HepG2 (cell line): Measurements from ENCODE around the gene CFAP97D1. TPM values are rescaled to one million over a fixed set of nuclear protein-coding genes. Genes with fewer than 3 reads are reported as not detected.
A peak's percentile ranks its signal among the peaks of the same experiment; 100 is the strongest.

Source experiments
- ATAC-seq: fragments of 200-7000 bp; cut with Tn5 transposase; 3 replicates; pipeline ENCODE4 v1.9.1; 2020; ENCODE audit warnings: mild to moderate bottlenecking, moderate library complexity
- BruUV-seq: library from RNA; stranded (reverse); fragments of 400-500 nt; replicated peaks from 2 replicates; lab custom pipeline; 2021; lab: Mats Ljungman, UMichigan
- CTCF ChIA-PET: fragments of 300-600 bp; formaldehyde crosslinking; extraction: SDS; loops from one replicate; lab custom pipeline; 2021; ENCODE audit warnings: low total read pairs, inconsistent platforms, low intra/inter-chr PET ratio; lab: Yijun Ruan, JAX
- POLR2A ChIA-PET: fragments of 350-600 bp; sonication (Branson Sonifier 250); formaldehyde crosslinking; loops from one replicate; lab custom pipeline; 2020; ENCODE audit warnings: antibody characterized with exemption, inconsistent platforms; lab: Yijun Ruan, JAX
- DNase-seq: peaks from one replicate; pipeline ENCODE4 v3.0.0-alpha.2; 2015; ENCODE audit warnings: low spot score
- FAIRE-seq: peaks from 3 replicates; lab custom pipeline; 2011; peaks lifted over from hg19 to GRCh38; lab: Jason Lieb, UNC
- H2AFZ ChIP-seq: one replicate; pipeline ENCODE4 v1.6.1; 2011; ENCODE audit warnings: low read length, inconsistent platforms
- H3K27ac ChIP-seq: fragments of 300-600 bp; 3 replicates; pipeline ENCODE4 v1.8.0; 2011; ENCODE audit warnings: mixed run types, mild to moderate bottlenecking, mixed read lengths, low read length, inconsistent platforms; ENCODE audit not compliant: insufficient read depth; ENCODE audit errors: extremely low read length
- H3K27me3 ChIP-seq, 2 experiments: fragments of 200-600 bp in 1 of 2; 2 replicates in 1 of 2; 3 replicates in 1 of 2; pipeline versions ENCODE4 v1.6.0 to v1.8.0; 2011; ENCODE audit warnings: low read length in 2 of 2, mild to moderate bottlenecking in 2 of 2, moderate library complexity in 2 of 2, inconsistent platforms in 1 of 2; ENCODE audit not compliant: insufficient read depth in 2 of 2, control insufficient read depth in 1 of 2
- H3K36me3 ChIP-seq, 2 experiments: fragments of 200-600 bp in 1 of 2; replicated peaks in 1 of 2; 2 replicates in 1 of 2; 3 replicates in 1 of 2; pipeline versions ENCODE4 v1.5.1 to v1.8.0; 2011; ENCODE audit warnings: low read length in 2 of 2, inconsistent platforms in 1 of 2; ENCODE audit not compliant: insufficient read depth in 2 of 2, control insufficient read depth in 1 of 2
- H3K4me1 ChIP-seq: 2 replicates; pipeline ENCODE4 v1.5.1; 2012; ENCODE audit warnings: low read length, inconsistent platforms; ENCODE audit not compliant: insufficient read depth
- H3K4me2 ChIP-seq: 2 replicates; pipeline ENCODE4 v1.6.0; 2011; ENCODE audit warnings: low read depth, low read length, inconsistent platforms
- H3K4me3 ChIP-seq, 3 experiments: fragments of 200-600 bp in 1 of 3; sonication (generic), shearing (Covaris generic) in 1 of 3; replicated peaks in 1 of 3; 2 replicates each; pipeline ENCODE4 v1.5.1; 2011 to 2016; ENCODE audit warnings: low read length in 3 of 3, inconsistent platforms in 2 of 3, low read depth in 2 of 3, mild to moderate bottlenecking in 2 of 3, control low read depth in 1 of 3, mixed read lengths in 1 of 3; ENCODE audit not compliant: insufficient read depth in 1 of 3
- H3K79me2 ChIP-seq: one replicate; pipeline ENCODE4 v1.6.1; 2011; ENCODE audit warnings: low read length, inconsistent platforms; ENCODE audit not compliant: insufficient read depth
- H3K9ac ChIP-seq: 2 replicates; pipeline ENCODE4 v1.6.0; 2011; ENCODE audit warnings: mild to moderate bottlenecking, low read depth, low read length, inconsistent platforms; ENCODE audit not compliant: insufficient read depth
- H3K9me3 ChIP-seq: 2 replicates; pipeline ENCODE4 v1.5.1; 2012; ENCODE audit warnings: mild to moderate bottlenecking, low read length
- H4K20me1 ChIP-seq: 2 replicates; pipeline ENCODE4 v1.6.0; 2011; ENCODE audit warnings: inconsistent platforms, mild to moderate bottlenecking, low read length, moderate library complexity; ENCODE audit not compliant: insufficient read depth
- HNF4A ChIP-seq: sonication (generic); formaldehyde crosslinking; IDR thresholded peaks from 2 replicates; pipeline ENCODE4 v1.4.0; 2020; ENCODE audit warnings: missing genetic modification reagents
- MAFF ChIP-seq: IDR thresholded peaks from 2 replicates; pipeline ENCODE4 v1.6.1; 2011; ENCODE audit warnings: low read depth, low read length, improper control_type of control experiment
- MAFK ChIP-seq, 2 experiments: IDR thresholded peaks in 1 of 2; conservative IDR thresholded peaks in 1 of 2; 2 replicates each; pipeline ENCODE4 v1.6.1; 2011; ENCODE audit warnings: improper control_type of control experiment in 2 of 2, low read length in 2 of 2
- PRDM4 ChIP-seq: sonication (generic); formaldehyde crosslinking; IDR thresholded peaks from 2 replicates; pipeline ENCODE4 v1.9.0; 2021; ENCODE audit warnings: missing genetic modification reagents, borderline replicate concordance
- RARG ChIP-seq: sonication (generic); formaldehyde crosslinking; IDR thresholded peaks from 2 replicates; pipeline ENCODE4 v1.4.0; 2020; ENCODE audit warnings: low read depth, mild to moderate bottlenecking, missing genetic modification reagents
- THAP11 ChIP-seq: IDR thresholded peaks from 2 replicates; pipeline ENCODE4 v1.6.1; 2016; ENCODE audit warnings: missing biosample characterization, missing genetic modification reagents
- WGBS: methylation state at CpG from one replicate; pipeline ENCODE4 v1.1.6; 2017; ENCODE audit warnings: low lambda C conversion rate; 5-methylcytosine and 5-hydroxymethylcytosine counted together
- in situ Hi-C: cut with HindIII; loops from 2 replicates; pipeline ENCODE4 v1.10.0; 2017; ENCODE audit warnings: low pct_unique_long_range_greater_than_20kb; ENCODE audit not compliant: extremely low pct_ligation_motif_present
- intact Hi-C: fragments of 100-400 bp; cut with micrococcal nuclease; formaldehyde crosslinking; loops from one replicate; pipeline ENCODE4 v1.10.0; 2022; ENCODE audit not compliant: unreplicated experiment
- polyA plus RNA-seq, 8 experiments: library from polyadenylated mRNA; depleted of rRNA in 3 of 8; stranded (reverse) in 7 of 8; unstranded in 1 of 8; fragments of >200 nt; fragmentation: Illumina TruSeq in 4 of 8; extraction: Trizol in 4 of 8; gene quantifications; 2 replicates each; pipeline versions ENCODE4 v1.2.1 to v1.2.3, GENCODE V29; 2011 to 2016; ENCODE audit warnings: low read depth in 4 of 8, missing spikeins in 1 of 8, mixed read lengths in 1 of 8; ENCODE audit not compliant: insufficient read depth in 1 of 8
- total RNA-seq, 5 experiments: library from RNA; depleted of rRNA; stranded (reverse); fragments of >200 nt; fragmentation: Illumina TruSeq; extraction: Trizol; gene quantifications; 2 replicates each; pipeline ENCODE4 v1.2.3, GENCODE V29; 2016; ENCODE audit warnings: low read depth in 1 of 5

The CFAP97D1 gene
- total and polyA plus RNA-seq, 2 of the 13 experiments (the other 11 are each of a cell fraction or from before 2014, with no cell fraction given) = 0.02 TPM; not detected in 1

- Histone ChIP-seq H3K27ac (no peak overlapping the region), H3K4me1 (peaks cover 42% of the 10 kb centered on the region), H2AFZ (no peak overlapping the region), H3K9me3 (no peaks in the 10 kb centered on the region), H3K4me3 (no peak overlapping the region), H4K20me1 (no peaks in the 10 kb centered on the region), H3K36me3 (no peaks in the 10 kb centered on the region), H3K9ac (no peak overlapping the region)
- WGBS = 32% methylated on average over 2 of the region's 2 CpGs
- in situ Hi-C loops = no loop called here
- no peak for FAIRE-seq
- CTCF ChIA-PET = no interaction called here
- no peak for DNase-seq
- TF ChIP-seq MAFF = 0 out of 2 replicates have a peak, but pooled peaks have one; percentile 29
- no peak for TF ChIP-seq RARG (CRISPR knock-in tag)
- TF ChIP-seq HNF4A (CRISPR knock-in tag) = no peak
- no peak for TF ChIP-seq PRDM4 (CRISPR knock-in tag)
- TF ChIP-seq, all 625 proteins: peak for 1
- POLR2A ChIA-PET = no interaction called here
- no peak overlapping the region for H3K4me2 ChIP-seq
- no peaks in the 10 kb centered on the region for H3K79me2 ChIP-seq
- no TSS peak for BruUV-seq
- intact Hi-C loops = no loop called here
- no peak for ATAC-seq
- H3K27me3 ChIP-seq = peaks cover 0 to 44% of the 10 kb centered on the region in 2 experiments; a peak in 3 of 5 replicates
These were observed 3.8 kb downstream of the CFAP97D1 start for GRCh38 chr17:43784068-43784467.

GRCh38 chr17:43784628-43785101 lies 4.4 kb downstream of the CFAP97D1 start:
- H2AFZ ChIP-seq = no peak overlapping the region
- FAIRE-seq (no peak), ATAC-seq (peak; percentile 37; the same call in 2 of the 3 replicates), DNase-seq (peak; percentile 68)
- CTCF ChIA-PET = no interaction called here
- POLR2A ChIA-PET = no interaction called here
- H3K4me1 ChIP-seq = peaks cover 36% of the 10 kb centered on the region
- H3K36me3 ChIP-seq = no peaks in the 10 kb centered on the region
- H3K4me2 ChIP-seq = no peak overlapping the region
- 4% methylated on average over 5 of the region's 5 CpGs for WGBS
- no peaks in the 10 kb centered on the region for H3K9me3 ChIP-seq
- no peaks in the 10 kb centered on the region for H3K79me2 ChIP-seq
- TF ChIP-seq MAFK (conservative IDR thresholded peaks at IDR 0.05 in 1 of 2, IDR thresholded peaks at IDR 0.05 in 1 of 2; ENCODE audit: low read length in 2 of 2) = 0 out of 4 replicates have a peak, but pooled peaks of 1 of the 2 experiments have one; percentile 18
- no peak for TF ChIP-seq THAP11 (CRISPR knock-in tag)
- TF ChIP-seq, all 625 proteins: peak for 1
- intact Hi-C loops = no loop called here
- Histone ChIP-seq H3K4me3 (no peak overlapping the region), H4K20me1 (no peaks in the 10 kb centered on the region), H3K27me3 (peaks cover 0 to 40% of the 10 kb centered on the region in 2 experiments; a peak in 3 of 5 replicates), H3K9ac (no peak overlapping the region), H3K27ac (no peak overlapping the region)
- no TSS peak for BruUV-seq
- in situ Hi-C loops = no loop called here
